A549 (cell line): ENCODE measurements around the gene LHX2.
A peak's percentile ranks its signal among the peaks of the same experiment; 100 is the strongest.

Experiments
- HDAC2 ChIP-seq: fragments of 200-600 bp; sonication (generic); IDR thresholded peaks from 2 replicates; pipeline ENCODE4 v1.6.1; 2016
- RCOR1 ChIP-seq: fragments of 150-350 bp; IDR thresholded peaks from 2 replicates; pipeline ENCODE4 v1.6.1; 2014; ENCODE audit warnings: antibody characterized with exemption, low read length, low read depth

DNA sequence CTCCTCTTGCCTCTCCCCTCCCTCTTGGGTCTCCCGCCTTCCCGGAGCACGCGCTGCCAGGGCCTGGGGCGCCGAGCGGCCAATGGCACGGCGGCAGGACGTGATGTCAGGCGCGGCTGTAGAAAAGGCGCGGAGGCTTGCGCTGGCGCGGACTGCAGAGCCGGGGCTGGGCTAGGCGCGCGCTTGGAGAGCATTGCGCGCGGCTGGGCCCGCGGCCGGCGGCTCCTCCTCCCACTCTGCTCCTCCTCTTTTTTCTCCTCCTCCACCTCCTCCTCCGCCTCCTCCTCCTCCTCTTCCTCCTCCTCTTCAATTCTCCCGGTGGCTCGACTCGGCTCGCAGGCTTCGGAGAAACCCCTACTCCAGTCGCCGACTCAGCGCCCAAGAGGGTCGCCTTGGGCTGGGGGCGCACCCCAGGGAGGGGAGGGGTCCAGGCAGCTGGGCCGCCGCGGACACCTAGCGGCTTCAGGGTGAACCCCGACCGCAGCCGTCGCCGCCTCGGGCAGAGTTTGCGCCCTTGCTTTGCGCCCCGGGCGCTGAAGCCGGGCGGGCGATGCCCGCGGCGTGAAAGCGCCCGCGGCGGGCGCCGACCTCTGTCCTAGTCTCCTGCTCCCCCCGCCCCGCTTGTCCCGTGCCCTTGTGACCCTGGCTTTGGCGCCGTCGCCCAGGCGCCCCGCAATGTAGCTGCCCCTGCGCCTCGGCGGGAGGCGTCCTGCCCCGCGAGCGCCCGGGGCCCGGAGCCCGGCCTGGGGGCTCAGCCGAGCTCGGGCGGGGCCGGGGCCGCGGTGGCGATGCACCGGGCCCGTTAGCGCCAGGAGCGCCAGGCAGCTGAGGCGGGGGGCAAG lies at the start of gene LHX2:
- TF ChIP-seq HDAC2 (peak; percentile 82; the same call in 1 of the 2 replicates), RCOR1 (no peak)
